HG03439 (cell line): Measurements from ENCODE around the gene ACADL.
A peak's percentile ranks its signal among the peaks of the same experiment; 100 is the strongest.

Source experiments
- ATAC-seq: cut with Tn5 transposase; IDR thresholded peaks from one replicate; pipeline ENCODE4 v1.9.1; 2021; ENCODE audit warnings: mild to moderate bottlenecking, moderate library complexity; ENCODE audit not compliant: unreplicated experiment

Gene ACADL

DNA sequence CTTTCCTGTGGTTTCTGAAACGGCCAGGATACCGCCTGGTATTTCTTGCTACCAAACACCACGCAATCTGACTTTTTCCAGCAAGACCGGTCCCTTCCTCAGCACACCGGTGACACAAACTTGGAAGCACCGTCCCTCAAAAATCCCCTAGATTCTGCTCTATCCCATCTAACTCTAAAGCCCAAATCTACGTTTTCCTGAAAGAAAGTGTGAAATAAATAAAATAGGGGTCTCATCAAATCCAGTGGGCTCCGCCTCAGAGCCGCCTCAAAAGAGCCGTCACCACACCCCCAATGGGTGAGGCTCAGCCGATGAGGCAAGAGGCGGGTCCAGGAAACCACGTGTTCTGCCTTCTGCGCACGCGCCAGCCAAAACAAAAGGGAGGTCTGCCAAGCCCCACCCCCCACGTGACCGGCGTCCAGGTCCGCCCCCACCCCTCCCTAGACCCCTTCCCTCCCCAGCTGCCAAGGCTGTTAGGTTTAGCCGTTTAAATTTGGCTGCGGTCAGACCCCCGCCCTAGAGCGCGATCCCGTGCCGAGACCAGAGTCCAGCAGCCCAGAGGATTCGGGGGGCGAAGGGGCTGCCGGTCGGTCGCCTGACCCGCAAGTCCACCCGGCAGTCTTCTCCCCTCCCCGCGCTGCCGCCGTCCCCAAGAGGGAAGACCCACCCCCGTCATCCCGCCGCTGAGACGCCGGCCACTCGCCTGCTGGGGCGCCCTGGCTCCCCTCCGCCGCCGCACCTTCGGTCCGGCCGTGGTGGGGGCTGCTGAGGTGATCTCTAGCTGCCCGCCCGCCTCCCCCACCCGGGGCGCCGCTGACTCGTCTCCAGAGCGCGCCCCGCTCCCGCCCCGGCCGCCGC lies 54.6 kb downstream of the ACADL start:
- ATAC-seq = peak; percentile 83

DNA sequence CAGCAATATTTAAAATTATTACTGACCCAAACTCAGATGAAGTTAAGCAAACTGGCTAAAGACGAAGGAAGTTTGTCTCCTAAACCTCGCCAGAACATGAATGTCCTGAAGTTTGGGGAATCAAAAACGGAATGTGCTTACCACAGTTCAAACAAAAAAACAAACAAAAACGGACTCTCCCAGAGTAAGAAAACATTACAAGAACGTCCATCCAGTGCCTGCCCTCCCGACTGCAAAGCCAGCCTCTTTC lies 55.1 kb downstream of the ACADL start:
- no peak for ATAC-seq

DNA sequence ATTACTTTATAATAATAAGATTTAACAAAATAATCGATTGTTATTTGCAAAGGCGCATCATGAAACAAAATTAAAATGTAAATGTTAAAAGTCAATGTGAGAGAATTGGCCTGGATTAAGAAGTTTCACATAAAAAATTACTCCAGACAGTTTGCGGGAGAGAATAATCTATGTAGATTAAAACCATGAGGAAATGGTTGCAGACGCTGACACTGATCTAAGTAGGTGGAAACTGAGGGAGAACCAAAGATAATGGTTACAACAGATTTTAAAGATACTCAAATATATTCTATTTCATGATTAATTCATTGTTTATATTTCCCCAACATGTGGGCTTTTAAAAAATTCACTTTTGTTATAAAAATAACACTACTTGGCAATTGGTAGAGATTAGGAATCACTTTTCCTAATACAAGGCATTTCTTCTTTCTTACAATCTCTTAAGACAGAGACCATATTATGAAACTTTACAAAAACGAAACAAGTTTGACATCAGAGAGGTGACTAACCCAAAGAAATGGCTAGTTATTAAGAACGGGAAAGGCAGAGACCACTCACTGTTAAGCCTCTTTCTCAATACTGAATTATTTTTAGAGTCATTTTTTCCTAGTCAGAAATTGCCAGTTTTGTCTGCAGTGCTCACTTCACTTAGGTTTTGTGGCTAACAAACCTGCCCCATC lies 55.6 kb downstream of the ACADL start:
- no peak for ATAC-seq

DNA sequence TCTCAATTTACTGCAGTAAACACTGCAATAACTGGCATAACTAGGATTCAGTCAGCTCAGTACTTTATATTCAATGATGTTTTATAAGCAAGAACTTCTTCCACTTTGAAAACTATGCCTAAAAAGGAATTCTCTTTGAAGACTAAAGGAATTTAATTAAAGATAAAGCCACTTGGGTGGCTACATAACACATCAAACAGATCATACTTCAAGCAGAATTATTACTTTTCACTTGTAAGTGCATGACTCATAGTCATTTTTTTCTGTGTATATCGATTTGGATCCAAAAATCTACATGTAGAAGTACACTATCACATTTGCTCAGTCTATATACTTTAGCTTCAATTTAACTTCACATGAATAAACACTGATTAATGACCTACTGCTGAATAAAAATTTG lies 58.0 kb downstream of the ACADL start:
- no peak for ATAC-seq

DNA sequence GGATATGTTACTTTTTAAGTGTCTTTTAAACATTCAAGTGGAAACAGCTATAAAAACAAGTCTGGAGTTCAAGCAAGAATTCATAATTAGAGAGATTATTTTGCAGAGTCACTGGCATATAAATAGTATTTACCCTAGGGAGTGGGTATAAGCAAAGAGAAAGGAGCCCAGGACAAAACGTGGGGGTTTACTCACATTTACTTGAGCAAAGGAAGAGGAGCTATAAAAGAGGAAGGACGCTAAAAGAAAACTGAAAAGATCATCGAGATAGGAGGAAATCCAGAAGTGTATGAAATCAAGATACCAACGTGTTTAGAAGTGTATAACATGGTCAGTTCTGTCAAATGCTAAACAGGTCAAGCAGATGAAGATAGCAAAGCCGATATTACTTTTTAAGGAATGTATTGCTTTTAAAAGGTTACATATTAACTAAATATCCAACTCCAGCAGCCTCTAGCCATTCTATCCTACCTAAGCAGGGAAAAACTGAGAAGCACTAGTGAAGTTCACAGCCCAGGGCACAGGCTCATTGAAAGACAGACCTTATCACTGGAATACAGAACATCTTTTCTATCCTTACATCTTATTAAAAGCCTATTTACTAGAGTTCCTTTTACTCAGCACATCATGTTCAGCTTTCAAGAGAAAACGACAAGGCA lies 62.7 kb downstream of the ACADL start:
- no peak for ATAC-seq

DNA sequence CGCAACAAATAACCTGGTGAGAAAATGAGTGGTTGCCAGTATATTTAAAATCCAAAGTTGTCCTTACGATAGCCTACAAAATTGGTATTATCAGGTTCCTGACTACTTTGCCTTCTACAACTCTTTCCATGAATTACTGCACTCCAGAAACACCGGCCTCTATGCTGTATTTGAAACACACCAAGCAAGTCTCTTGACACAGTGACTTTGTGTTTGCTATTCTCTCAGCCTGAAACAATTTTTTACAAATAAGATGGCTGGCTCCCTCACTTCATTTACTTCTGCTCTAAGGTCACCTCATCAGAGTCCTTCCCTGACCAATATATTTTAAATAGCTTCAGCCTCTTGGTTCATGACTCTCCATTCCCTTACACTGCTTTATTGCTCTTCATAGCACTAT lies 66.2 kb downstream of the ACADL start:
- no peak for ATAC-seq

DNA sequence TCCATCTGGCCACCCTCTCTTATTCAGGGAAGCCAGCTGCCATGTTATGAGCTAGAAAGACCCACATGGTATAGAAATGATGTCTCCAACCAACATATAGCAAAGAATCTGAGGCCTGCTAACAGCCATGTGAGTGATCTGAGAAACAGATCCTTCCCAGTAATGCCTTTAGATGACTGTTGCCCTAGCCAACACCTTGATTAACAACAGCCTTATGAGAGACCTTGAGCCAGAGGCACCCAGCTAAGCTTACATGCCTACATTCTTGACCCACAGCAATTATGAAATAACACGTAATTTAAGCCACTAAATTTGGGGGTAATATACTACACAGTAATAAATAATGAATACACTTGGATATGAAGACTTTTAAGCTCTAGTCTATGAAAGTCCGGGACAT lies 67.0 kb downstream of the ACADL start:
- no peak for ATAC-seq

DNA sequence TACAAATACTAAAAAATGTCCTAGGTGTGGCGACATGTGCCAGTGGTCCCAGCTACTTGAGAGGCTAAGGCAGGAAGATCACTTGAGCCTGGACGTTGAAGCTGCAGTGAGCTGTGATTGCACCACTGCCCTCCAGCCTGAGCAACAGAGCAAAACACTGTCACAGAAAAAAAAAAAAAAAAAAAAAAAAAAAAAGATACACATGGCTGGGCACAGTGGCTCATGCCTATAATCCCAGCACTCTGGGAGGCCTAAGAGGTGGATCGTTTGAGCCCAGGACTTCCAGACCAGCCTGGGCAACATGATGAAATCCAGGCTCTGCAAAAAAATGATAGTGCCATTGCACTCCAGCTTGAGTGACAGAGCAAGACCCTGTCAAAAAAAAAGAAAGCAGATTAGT lies 67.7 kb downstream of the ACADL start:
- no peak for ATAC-seq

DNA sequence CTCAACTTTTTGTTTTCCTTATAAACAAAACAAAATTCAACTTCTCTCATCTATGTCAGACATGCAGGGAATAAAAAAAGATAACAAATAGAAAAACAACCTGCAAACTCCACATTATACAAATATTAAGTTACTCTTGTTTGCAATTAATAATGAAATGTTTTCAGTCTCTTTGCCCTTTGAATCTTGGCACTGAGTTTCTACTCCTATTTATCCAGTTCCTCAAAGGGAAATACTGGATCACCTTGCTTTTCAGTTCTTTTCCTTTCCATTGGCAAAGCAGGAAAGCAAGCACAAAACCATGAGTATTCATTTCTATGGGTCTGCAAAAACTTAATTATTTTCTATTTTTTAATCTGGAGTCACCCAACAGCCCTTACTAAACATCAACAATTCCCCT lies 77.6 kb downstream of the ACADL start:
- no peak for ATAC-seq
